Activated T-cell treated with anti-CD3 and anti-CD28 coated beads for 48 hours (primary cell): ENCODE data around the gene TXNDC12.
"Not testable (repeated sequence)": the region's sequence is repeated elsewhere in the genome, so short reads cannot be mapped to it uniquely, and the experiment has no call there.

Experiments used
- DNase-seq: peaks from one replicate; pipeline ENCODE4 v3.0.0-alpha.2; 2020; ENCODE audit warnings: low read depth

The TXNDC12 gene

GRCh38 chr1:52055066-52055865 is at the start of gene TXNDC12:
TSS of gene TXNDC12 (minus strand) at chr1:52055191. CDS start at chr1:52055096, 95 bp downstream.
- peak; percentile 55 for DNase-seq

- no peak for DNase-seq
Observed at GRCh38 chr1:52102336-52103013, 47.5 kb upstream of the TXNDC12 start.

- DNase-seq: no peak
Observed at GRCh38 chr1:52098139-52098871, 43.3 kb upstream of the TXNDC12 start.

GRCh38 chr1:52096216-52096615 is 41.2 kb upstream of the TXNDC12 start:
- no peak for DNase-seq

- not testable (repeated sequence) for DNase-seq
Observed at GRCh38 chr1:52094300-52094699, 39.3 kb upstream of the TXNDC12 start.

- not testable (repeated sequence) for DNase-seq
Observed at GRCh38 chr1:52087892-52088291, 32.9 kb upstream of the TXNDC12 start.

GRCh38 chr1:52080014-52080415 is 25.0 kb upstream of the TXNDC12 start:
- no peak for DNase-seq

GRCh38 chr1:52077277-52077676 is 22.3 kb upstream of the TXNDC12 start:
- not testable (repeated sequence) for DNase-seq

GRCh38 chr1:52072291-52072690 is 17.3 kb upstream of the TXNDC12 start:
- no peak for DNase-seq

GRCh38 chr1:52070704-52071103 is 15.7 kb upstream of the TXNDC12 start:
- DNase-seq: no peak

GRCh38 chr1:52063192-52063591 is 8.2 kb upstream of the TXNDC12 start:
- no peak for DNase-seq

- DNase-seq: no peak
Observed at GRCh38 chr1:52060822-52061221, 5.8 kb upstream of the TXNDC12 start.

GRCh38 chr1:52059888-52060287 is 4.9 kb upstream of the TXNDC12 start:
- no peak for DNase-seq

GRCh38 chr1:52059321-52059720 is 4.3 kb upstream of the TXNDC12 start:
- no peak for DNase-seq

GRCh38 chr1:52057876-52058415 is 3.0 kb upstream of the TXNDC12 start:
- no peak for DNase-seq

GRCh38 chr1:52057255-52057654 is 2.3 kb upstream of the TXNDC12 start:
- no peak for DNase-seq

GRCh38 chr1:52056937-52057231 is 1.9 kb upstream of the TXNDC12 start:
- DNase-seq: no peak

- DNase-seq: peak; percentile 91
Observed at GRCh38 chr1:52056163-52056936, 1.4 kb upstream of the TXNDC12 start, which contains the start of gene BTF3L4. TSS of gene BTF3L4 (plus strand) at chr1:52056295. CDS start at chr1:52059848, 3,553 bp downstream.

- no peak for DNase-seq
Observed at GRCh38 chr1:52055866-52056162, 823 bp upstream of the TXNDC12 start.

- no peak for DNase-seq
Observed at GRCh38 chr1:52054496-52055065, 410 bp downstream of the TXNDC12 start.

GRCh38 chr1:52053862-52054261 is 1.1 kb downstream of the TXNDC12 start:
- no peak for DNase-seq

GRCh38 chr1:52049337-52049736 is 5.7 kb downstream of the TXNDC12 start:
- not testable (repeated sequence) for DNase-seq
